DND-41 (cell line): ENCODE measurements around the gene LCTL.

Source experiments
- ATAC-seq: fragments of 200-7000 bp; cut with Tn5 transposase; 3 replicates; pipeline ENCODE4 v1.9.1; 2021; ENCODE audit warnings: low read depth; ENCODE audit not compliant: insufficient read depth
- DNase-seq: peaks from one replicate; pipeline ENCODE4 v3.0.0-alpha.2; 2020
- H2AFZ ChIP-seq: 2 replicates; pipeline ENCODE4 v1.6.0; 2012; ENCODE audit warnings: low read depth, low read length
- H3K27ac ChIP-seq: 2 replicates; pipeline ENCODE4 v1.5.1; 2012; ENCODE audit warnings: low read length, inconsistent platforms
- H3K27me3 ChIP-seq: fragments of 200-600 bp; sonication (generic); 2 replicates; pipeline ENCODE4 v1.6.0; 2012; ENCODE audit warnings: low read length, mild to moderate bottlenecking, inconsistent platforms; ENCODE audit not compliant: insufficient read depth, poor library complexity
- H3K36me3 ChIP-seq: 2 replicates; pipeline ENCODE4 v1.5.1; 2012; ENCODE audit warnings: low read length, inconsistent platforms; ENCODE audit not compliant: insufficient read depth
- H3K4me1 ChIP-seq: 2 replicates; pipeline ENCODE4 v1.5.1; 2012; ENCODE audit warnings: mild to moderate bottlenecking, low read length; ENCODE audit not compliant: insufficient read depth
- H3K4me2 ChIP-seq: 2 replicates; pipeline ENCODE4 v1.6.0; 2012; ENCODE audit warnings: mild to moderate bottlenecking, moderate library complexity, low read length, inconsistent platforms; ENCODE audit not compliant: insufficient read depth
- H3K4me3 ChIP-seq, 2 experiments: fragments of 200-600 bp in 1 of 2; shearing (Covaris generic) in 1 of 2; 2 replicates each; pipeline ENCODE4 v1.5.1; 2012 to 2016; ENCODE audit warnings: inconsistent platforms in 2 of 2, low read length in 2 of 2, mild to moderate bottlenecking in 2 of 2, low read depth in 1 of 2, moderate library complexity in 1 of 2
- H3K79me2 ChIP-seq: 2 replicates; pipeline ENCODE4 v1.6.0; 2012; ENCODE audit warnings: low read length, inconsistent platforms; ENCODE audit not compliant: insufficient read depth
- H3K9ac ChIP-seq: 2 replicates; pipeline ENCODE4 v1.6.0; 2012; ENCODE audit warnings: low read depth, mild to moderate bottlenecking, inconsistent platforms, low read length, moderate library complexity
- H3K9me3 ChIP-seq: 2 replicates; pipeline ENCODE4 v1.5.1; 2012; ENCODE audit warnings: low read length, moderate library complexity, mild to moderate bottlenecking, inconsistent platforms; ENCODE audit not compliant: insufficient read depth, severe bottlenecking
- H4K20me1 ChIP-seq: 2 replicates; pipeline ENCODE4 v1.6.0; 2012; ENCODE audit warnings: low read length; ENCODE audit not compliant: insufficient read depth
- CTCF ChIP-seq: IDR thresholded peaks from 2 replicates; pipeline ENCODE4 v1.5.1; 2012; ENCODE audit warnings: borderline replicate concordance, low read length, moderate library complexity, mild to moderate bottlenecking; ENCODE audit not compliant: poor library complexity, severe bottlenecking; ENCODE audit errors: extremely low read depth
- EZH2 ChIP-seq: IDR thresholded peaks from 3 replicates; pipeline ENCODE4 v1.6.1; 2012; ENCODE audit warnings: borderline replicate concordance, low read depth, mild to moderate bottlenecking, moderate library complexity, low read length, inconsistent platforms; ENCODE audit not compliant: severe bottlenecking

The LCTL gene

GRCh38 chr15:66545255-66545654, 20.5 kb downstream of the LCTL start:
- TF ChIP-seq CTCF: no peak
- no peak for TF ChIP-seq EZH2
- ATAC-seq: no peak
- DNase-seq: no peak
- no peak overlapping the region for H3K4me2 ChIP-seq
- no peak overlapping the region for H3K4me3 ChIP-seq
- no peaks in the 10 kb centered on the region for H3K27me3 ChIP-seq
- H3K9ac ChIP-seq: no peak overlapping the region
- H3K27ac ChIP-seq: no peak overlapping the region
- no peaks in the 10 kb centered on the region for H3K79me2 ChIP-seq
- no peak overlapping the region for H2AFZ ChIP-seq
- H3K9me3 ChIP-seq: no peaks in the 10 kb centered on the region
- peaks cover 39% of the 10 kb centered on the region; the same call in 1 of the 2 replicates for H3K36me3 ChIP-seq
- H4K20me1 ChIP-seq: no peaks in the 10 kb centered on the region
- H3K4me1 ChIP-seq: no peaks in the 10 kb centered on the region

GRCh38 chr15:66542896-66543295, 22.9 kb downstream of the LCTL start:
- no peak for ATAC-seq
- no peak for TF ChIP-seq CTCF
- no peak for TF ChIP-seq EZH2
- H4K20me1 ChIP-seq: no peaks in the 10 kb centered on the region
- H3K9me3 ChIP-seq: no peaks in the 10 kb centered on the region
- DNase-seq: no peak
- no peak overlapping the region for H3K4me3 ChIP-seq
- no peak overlapping the region for H3K4me2 ChIP-seq
- H3K4me1 ChIP-seq: no peaks in the 10 kb centered on the region
- H3K79me2 ChIP-seq: no peaks in the 10 kb centered on the region
- peaks cover 50% of the 10 kb centered on the region for H3K36me3 ChIP-seq
- H3K27ac ChIP-seq: no peak overlapping the region
- H3K9ac ChIP-seq: no peak overlapping the region
- H3K27me3 ChIP-seq: no peaks in the 10 kb centered on the region
- no peak overlapping the region for H2AFZ ChIP-seq

GRCh38 chr15:66535056-66535455, 30.7 kb downstream of the LCTL start:
- no peak overlapping the region for H3K9ac ChIP-seq
- DNase-seq: no peak
- no peak overlapping the region for H3K4me3 ChIP-seq
- no peak for ATAC-seq
- no peaks in the 10 kb centered on the region for H3K79me2 ChIP-seq
- no peak for TF ChIP-seq EZH2
- no peak overlapping the region for H3K27ac ChIP-seq
- no peaks in the 10 kb centered on the region for H3K27me3 ChIP-seq
- H3K4me1 ChIP-seq: no peaks in the 10 kb centered on the region
- peaks cover 57% of the 10 kb centered on the region for H3K36me3 ChIP-seq
- H3K4me2 ChIP-seq: no peak overlapping the region
- H3K9me3 ChIP-seq: no peaks in the 10 kb centered on the region
- no peak overlapping the region for H2AFZ ChIP-seq
- no peaks in the 10 kb centered on the region for H4K20me1 ChIP-seq

GRCh38 chr15:66524838-66525237, 41.0 kb downstream of the LCTL start:
- no peak overlapping the region for H3K4me3 ChIP-seq
- no peak overlapping the region for H3K4me2 ChIP-seq
- no peaks in the 10 kb centered on the region for H4K20me1 ChIP-seq
- no peak overlapping the region for H3K27ac ChIP-seq
- DNase-seq (no peak), ATAC-seq (no peak)
- H2AFZ ChIP-seq: no peak overlapping the region
- H3K27me3 ChIP-seq: no peaks in the 10 kb centered on the region
- H3K79me2 ChIP-seq: peaks cover 2% of the 10 kb centered on the region; the same call in 1 of the 2 replicates
- peaks cover 68% of the 10 kb centered on the region for H3K36me3 ChIP-seq
- H3K4me1 ChIP-seq: no peaks in the 10 kb centered on the region
- no peak overlapping the region for H3K9ac ChIP-seq
- no peaks in the 10 kb centered on the region for H3K9me3 ChIP-seq
- TF ChIP-seq EZH2 (no peak), CTCF (no peak)
